ENCODE measurements around the gene HSD17B14.
"Not testable (repeated sequence)": the region's sequence is repeated elsewhere in the genome, so short reads cannot be mapped to it uniquely, and the experiment has no call there.

HSD17B14 gene

GRCh38 chr19:48878196-48879024 lies 42.1 kb upstream of the HSD17B14 start:
- no peak for DNase-seq (ENCODE audit: extremely low spot score)
- ChIA-PET POLR2A (interaction anchor here (0.6 to 3.3 kb wide), 12 partner anchors 8 to 719 kb away, joined by 3 to 30 read pairs (median 5); partner anchors contain the start of genes GYS1 and NUCB1), CTCF (interaction anchor here (1.0 kb wide), 1 partner anchor 92 kb away, joined by 3 read pairs; no protein-coding TSS in a partner anchor)
- no peak for TF ChIP-seq CTCF (IDR thresholded peaks at IDR 0.05; ENCODE audit: control extremely low read depth, extremely low read depth, low read depth, missing control alignments)

GRCh38 chr19:48877855-48878195 lies 41.5 kb upstream of the HSD17B14 start:
- ChIA-PET POLR2A (interaction anchor here (0.6 to 2.3 kb wide), 6 partner anchors 8 to 116 kb away, joined by 3 to 16 read pairs (median 3); partner anchors contain the start of gene RUVBL2), CTCF (interaction anchor here (1.0 kb wide), 1 partner anchor 93 kb away, joined by 3 read pairs; no protein-coding TSS in a partner anchor)
- no peak for DNase-seq (ENCODE audit: extremely low spot score)
- TF ChIP-seq CTCF (IDR thresholded peaks at IDR 0.05; ENCODE audit: control extremely low read depth, extremely low read depth, low read depth, missing control alignments) = no peak

- not testable (repeated sequence) for DNase-seq (ENCODE audit: extremely low spot score)
- POLR2A ChIA-PET = interaction anchor here (0.5 to 5.3 kb wide), 20 partner anchors 9 to 1652 kb away, joined by 3 to 67 read pairs (median 6); partner anchors contain the start of genes BAX, FTL, GYS1 and NUCB1
- CTCF ChIA-PET = interaction anchor here (1.1 to 2.8 kb wide), 3 partner anchors 25 to 95 kb away, joined by 3 to 17 read pairs (median 5); no protein-coding TSS in a partner anchor
Measured at GRCh38 chr19:48876043-48876981, 40.0 kb upstream of the HSD17B14 start.

- ChIA-PET CTCF (interaction anchor here (1.1 to 2.8 kb wide), 7 partner anchors 11 to 119 kb away, joined by 3 to 17 read pairs (median 7); partner anchors contain the start of genes BCAT2, GYS1, HSD17B14 and RUVBL2), POLR2A (interaction anchor here (0.5 to 5.3 kb wide), 23 partner anchors 9 to 1601 kb away, joined by 3 to 67 read pairs (median 6); partner anchors contain the start of genes BAX, DHDH, FTL and GYS1)
- TF ChIP-seq CTCF (IDR thresholded peaks at IDR 0.05; ENCODE audit: control extremely low read depth, extremely low read depth, low read depth, missing control alignments) = no peak
- DNase-seq (ENCODE audit: extremely low spot score) = no peak
Measured at GRCh38 chr19:48874303-48875135, 38.2 kb upstream of the HSD17B14 start.

GRCh38 chr19:48873476-48874302 lies 37.4 kb upstream of the HSD17B14 start:
- TF ChIP-seq CTCF (IDR thresholded peaks at IDR 0.05; ENCODE audit: control extremely low read depth, extremely low read depth, low read depth, missing control alignments) = no peak
- DNase-seq (ENCODE audit: extremely low spot score) = no peak
- CTCF ChIA-PET = interaction anchor here (1.1 to 2.2 kb wide), 7 partner anchors 12 to 120 kb away, joined by 3 to 10 read pairs (median 6); partner anchors contain the start of genes BCAT2, GYS1, HSD17B14 and RUVBL2
- POLR2A ChIA-PET = interaction anchor here (0.6 to 5.3 kb wide), 15 partner anchors 11 to 119 kb away, joined by 3 to 67 read pairs (median 9); partner anchors contain the start of genes DHDH, FTL, GYS1 and NUCB1
